GM12864 (cell line): ENCODE measurements around the gene DMGDH.

Experiments
- DNase-seq: peaks from one replicate; pipeline ENCODE4 v3.0.0-alpha.2; 2011; ENCODE audit warnings: low read depth
- H3K4me3 ChIP-seq: 2 replicates; pipeline ENCODE4 v1.5.1; 2011; ENCODE audit warnings: mild to moderate bottlenecking, low read depth, low read length, control low read depth
- CTCF ChIP-seq: IDR thresholded peaks from 2 replicates; pipeline ENCODE4 v1.5.1; 2011; ENCODE audit warnings: low read depth, mild to moderate bottlenecking, moderate library complexity, low read length, control low read depth, inconsistent platforms; ENCODE audit errors: missing control alignments

DMGDH gene

GRCh38 chr5:79014631-79015030, 54.8 kb downstream of the DMGDH start:
- DNase-seq = no peak
- no peak overlapping the region for H3K4me3 ChIP-seq
- no peak for TF ChIP-seq CTCF

- no peak for TF ChIP-seq CTCF
- H3K4me3 ChIP-seq = no peak overlapping the region
- no peak for DNase-seq
Measured at GRCh38 chr5:79011869-79012268, 57.6 kb downstream of the DMGDH start.

- no peak for DNase-seq
- no peak overlapping the region for H3K4me3 ChIP-seq
- peak; percentile 14 for TF ChIP-seq CTCF
Measured at GRCh38 chr5:79011219-79011836, 58.1 kb downstream of the DMGDH start.

GRCh38 chr5:79008362-79008761, 61.1 kb downstream of the DMGDH start:
- no peak overlapping the region for H3K4me3 ChIP-seq
- DNase-seq = no peak
- TF ChIP-seq CTCF = no peak

GRCh38 chr5:79007872-79008271, 61.6 kb downstream of the DMGDH start:
- no peak for TF ChIP-seq CTCF
- DNase-seq = no peak
- H3K4me3 ChIP-seq = no peak overlapping the region

- no peak for DNase-seq
- no peak overlapping the region for H3K4me3 ChIP-seq
- no peak for TF ChIP-seq CTCF
Measured at GRCh38 chr5:79005936-79006631, 63.4 kb downstream of the DMGDH start.

- no peak overlapping the region for H3K4me3 ChIP-seq
- no peak for DNase-seq
- TF ChIP-seq CTCF = no peak
Measured at GRCh38 chr5:79005151-79005550, 64.3 kb downstream of the DMGDH start.
